SK-N-SH treated with all-trans-retinoic acid at 6 μM for 48 hours (cell line): ENCODE data around the gene SMCO4.

ENCODE experiments used
- ATAC-seq: fragments of 200-7000 bp; cut with Tn5 transposase; 3 replicates; pipeline ENCODE4 v1.9.1; 2020; ENCODE audit warnings: mild to moderate bottlenecking, moderate library complexity
- CREB5 ChIP-seq: fragments of 250-450 bp; sonication (Bioruptor Pico); IDR thresholded peaks from 2 replicates; pipeline ENCODE4 v1.5.1; 2020; ENCODE audit warnings: low read depth, mild to moderate bottlenecking, moderate library complexity
- CSDC2 ChIP-seq: fragments of 250-450 bp; sonication (Bioruptor Pico); IDR thresholded peaks from 2 replicates; pipeline ENCODE4 v1.5.0; 2020; ENCODE audit warnings: mild to moderate bottlenecking, moderate library complexity
- ESRRG ChIP-seq: fragments of 250-450 bp; sonication (Bioruptor Pico); IDR thresholded peaks from 2 replicates; pipeline ENCODE4 v1.6.1; 2021; ENCODE audit warnings: mild to moderate bottlenecking
- ISL1 ChIP-seq: fragments of 250-450 bp; sonication (Bioruptor Pico); IDR thresholded peaks from 2 replicates; pipeline ENCODE4 v2.1.2; 2022; ENCODE audit warnings: mild to moderate bottlenecking, moderate library complexity
- OSR1 ChIP-seq: fragments of 250-450 bp; sonication (Bioruptor Pico); IDR thresholded peaks from 2 replicates; pipeline ENCODE4 v1.8.0; 2022; ENCODE audit warnings: moderate library complexity, mild to moderate bottlenecking, inconsistent platforms
- PATZ1 ChIP-seq: fragments of 250-450 bp; sonication (Bioruptor Pico); IDR thresholded peaks from 2 replicates; pipeline ENCODE4 v1.8.0; 2020; ENCODE audit warnings: mild to moderate bottlenecking, moderate library complexity, borderline replicate concordance
- POU6F1 ChIP-seq: fragments of 250-450 bp; sonication (Bioruptor Pico); IDR thresholded peaks from 2 replicates; pipeline ENCODE4 v1.8.0; 2021; ENCODE audit warnings: low read depth, mild to moderate bottlenecking, moderate library complexity, borderline replicate concordance
- PPARA ChIP-seq: fragments of 250-450 bp; sonication (Bioruptor Pico); IDR thresholded peaks from 2 replicates; pipeline ENCODE4 v1.5.0; 2020; ENCODE audit warnings: mild to moderate bottlenecking, borderline replicate concordance
- TOX ChIP-seq: fragments of 250-450 bp; sonication (Bioruptor Pico); IDR thresholded peaks from 2 replicates; pipeline ENCODE4 v1.8.0; 2021; ENCODE audit warnings: mild to moderate bottlenecking, moderate library complexity, borderline replicate concordance
- TSHZ2 ChIP-seq: fragments of 250-450 bp; sonication (Bioruptor Pico); IDR thresholded peaks from 2 replicates; pipeline ENCODE4 v1.5.0; 2020; ENCODE audit warnings: mild to moderate bottlenecking, moderate library complexity
- ZFP3 ChIP-seq: fragments of 250-450 bp; sonication (Bioruptor Pico); IDR thresholded peaks from 2 replicates; pipeline ENCODE4 v1.5.0; 2020; ENCODE audit warnings: mild to moderate bottlenecking, moderate library complexity
- ZFP30 ChIP-seq: fragments of 450-650 bp; formaldehyde crosslinking; IDR thresholded peaks from 2 replicates; pipeline ENCODE4 v1.5.0; 2022; ENCODE audit warnings: mild to moderate bottlenecking, moderate library complexity
- ZNF8 ChIP-seq: fragments of 450-650 bp; formaldehyde crosslinking; IDR thresholded peaks from 2 replicates; pipeline ENCODE4 v1.5.0; 2020; ENCODE audit warnings: mild to moderate bottlenecking, moderate library complexity

SMCO4 gene

GRCh38 chr11:93432247-93432646, 110.9 kb downstream of the SMCO4 start:
- no peak for ATAC-seq
- TF ChIP-seq ISL1 (CRISPR knock-in tag) (no peak), OSR1 (CRISPR knock-in tag) (no peak), CREB5 (CRISPR knock-in tag) (no peak), PATZ1 (no peak), CSDC2 (no peak), ZNF8 (CRISPR knock-in tag) (no peak), TOX (CRISPR knock-in tag) (no peak), ZFP3 (CRISPR knock-in tag) (no peak), PPARA (CRISPR knock-in tag) (no peak), POU6F1 (CRISPR knock-in tag) (no peak), ESRRG (no peak), ZFP30 (no peak), TSHZ2 (no peak)
